GM23338 (cell line): ENCODE measurements around the gene NFKB1. TPM values are rescaled to one million over a fixed set of nuclear protein-coding genes. Genes with fewer than 3 reads are reported as not detected.

Experiments
- ATAC-seq: fragments of 200-7000 bp; cut with Tn5 transposase; 3 replicates; pipeline ENCODE4 v1.9.1; 2020
- DNase-seq: peaks from one replicate; pipeline ENCODE4 v3.0.0-alpha.2; 2015; ENCODE audit warnings: low spot score
- H2AFZ ChIP-seq: fragments of 200-600 bp; sonication (generic); 2 replicates; pipeline ENCODE4 v1.8.0; 2016; ENCODE audit warnings: antibody characterized with exemption, mild to moderate bottlenecking, moderate library complexity
- H3F3A ChIP-seq: fragments of 200-600 bp; sonication (generic); replicated peaks from 2 replicates; pipeline ENCODE4 v1.8.0; 2017; ENCODE audit warnings: antibody characterized with exemption, mixed run types, low read depth
- H3K27ac ChIP-seq: fragments of 200-600 bp; sonication (generic); 2 replicates; pipeline ENCODE4 v1.6.1; 2016; ENCODE audit warnings: low read depth
- H3K27me3 ChIP-seq: fragments of 200-600 bp; sonication (generic); 2 replicates; pipeline ENCODE4 v1.8.0; 2016; ENCODE audit warnings: mild to moderate bottlenecking, mixed run types, moderate library complexity; ENCODE audit not compliant: insufficient read depth
- H3K36me3 ChIP-seq: fragments of 200-600 bp; sonication (generic); 2 replicates; pipeline ENCODE4 v1.8.0; 2016; ENCODE audit warnings: mild to moderate bottlenecking; ENCODE audit not compliant: insufficient read depth
- H3K4me1 ChIP-seq: fragments of 200-600 bp; sonication (generic); 2 replicates; pipeline ENCODE4 v1.8.0; 2016; ENCODE audit warnings: mild to moderate bottlenecking, moderate library complexity; ENCODE audit not compliant: insufficient read depth
- H3K4me2 ChIP-seq: fragments of 200-600 bp; sonication (generic); 2 replicates; pipeline ENCODE4 v1.7.1; 2017; ENCODE audit warnings: mixed run types
- H3K4me3 ChIP-seq: fragments of 200-600 bp; sonication (generic); 2 replicates; pipeline ENCODE4 v1.6.1; 2016; ENCODE audit warnings: mixed run types
- H3K79me2 ChIP-seq: fragments of 200-600 bp; sonication (generic); replicated peaks from 2 replicates; pipeline ENCODE4 v1.8.0; 2017; ENCODE audit warnings: mild to moderate bottlenecking; ENCODE audit not compliant: insufficient read depth
- H3K9me2 ChIP-seq: fragments of 200-600 bp; sonication (generic); 2 replicates; pipeline ENCODE4 v1.8.0; 2017; ENCODE audit not compliant: insufficient read depth
- H4K20me1 ChIP-seq: fragments of 200-600 bp; sonication (generic); replicated peaks from 2 replicates; pipeline ENCODE4 v1.8.0; 2017; ENCODE audit warnings: mild to moderate bottlenecking; ENCODE audit not compliant: insufficient read depth
- H3K27ac Mint-ChIP-seq: 2 replicates; pipeline ENCODE4 v1.8.0; 2020; ENCODE audit warnings: inconsistent platforms, mild to moderate bottlenecking, moderate library complexity, mixed read lengths
- H3K27me3 Mint-ChIP-seq: 3 replicates; pipeline ENCODE4 v1.8.0; 2022; ENCODE audit warnings: low read depth, mild to moderate bottlenecking, moderate library complexity, mixed read lengths, inconsistent platforms; ENCODE audit not compliant: insufficient read depth, poor library complexity
- H3K36me3 Mint-ChIP-seq: 3 replicates; pipeline ENCODE4 v1.8.0; 2021; ENCODE audit warnings: low read depth, mild to moderate bottlenecking, inconsistent platforms, moderate library complexity, mixed read lengths
- H3K4me1 Mint-ChIP-seq: 3 replicates; pipeline ENCODE4 v1.8.0; 2020; ENCODE audit warnings: mild to moderate bottlenecking, inconsistent platforms, mixed read lengths
- H3K4me3 Mint-ChIP-seq: 3 replicates; pipeline ENCODE4 v1.8.0; 2021; ENCODE audit warnings: moderate library complexity, mild to moderate bottlenecking, inconsistent platforms, mixed read lengths
- H3K9me3 Mint-ChIP-seq: 3 replicates; pipeline ENCODE4 v1.8.0; 2020; ENCODE audit warnings: moderate library complexity, mild to moderate bottlenecking, inconsistent platforms, mixed read lengths
- CREB1 ChIP-seq: fragments of 250-450 bp; sonication (Bioruptor Pico); IDR thresholded peaks from 2 replicates; pipeline ENCODE4 v1.5.0; 2020; ENCODE audit warnings: low read depth, mild to moderate bottlenecking, moderate library complexity
- EZH2 ChIP-seq: fragments of 200-600 bp; sonication (generic); IDR thresholded peaks from one replicate; pipeline ENCODE4 v1.8.0; 2017; ENCODE audit warnings: antibody characterized with exemption, mild to moderate bottlenecking, low read depth; ENCODE audit not compliant: unreplicated experiment
- EZH2phosphoT487 ChIP-seq: fragments of 200-600 bp; sonication (generic); IDR thresholded peaks from one replicate; pipeline ENCODE4 v1.8.1; 2018; ENCODE audit warnings: antibody characterized with exemption; ENCODE audit not compliant: unreplicated experiment
- JUNB ChIP-seq: IDR thresholded peaks from one replicate; pipeline ENCODE4 v1.6.1; 2016; ENCODE audit warnings: antibody characterized with exemption; ENCODE audit not compliant: unreplicated experiment
- NANOG ChIP-seq: IDR thresholded peaks from 2 replicates; pipeline ENCODE4 v1.6.1; 2016; ENCODE audit warnings: antibody characterized with exemption, borderline replicate concordance
- POLR2AphosphoS5 ChIP-seq: IDR thresholded peaks from 2 replicates; pipeline ENCODE4 v1.6.1; 2016; ENCODE audit warnings: antibody characterized with exemption, low read depth
- STAT1 ChIP-seq: IDR thresholded peaks from one replicate; pipeline ENCODE4 v1.6.1; 2016; ENCODE audit warnings: antibody characterized with exemption; ENCODE audit not compliant: unreplicated experiment
- ZNF114 ChIP-seq: fragments of 250-450 bp; sonication (Bioruptor Pico); IDR thresholded peaks from 2 replicates; pipeline ENCODE4 v1.5.0; 2020; ENCODE audit warnings: mild to moderate bottlenecking, moderate library complexity
- ZNF331 ChIP-seq: fragments of 250-450 bp; sonication (Bioruptor Pico); IDR thresholded peaks from 2 replicates; pipeline ENCODE4 v1.5.0; 2020; ENCODE audit warnings: low read depth, mild to moderate bottlenecking, moderate library complexity
- polyA plus RNA-seq: library from polyadenylated mRNA; unstranded; fragments of >200 nt; fragmentation: Nextera tagmentation; extraction: Ambion mirVana; gene quantifications from 2 replicates; pipeline ENCODE4 v1.2.1, GENCODE V29; 2016
- total RNA-seq: library from RNA; depleted of rRNA; stranded (reverse); fragments of >200 nt; shearing (Covaris generic); gene quantifications from 2 replicates; pipeline ENCODE4 v1.2.3, GENCODE V29; 2014
- TF ChIP-seq, protein P1 (sequence below): IDR thresholded peaks from one replicate; pipeline ENCODE4 v1.6.1; 2018; ENCODE audit warnings: antibody characterized with exemption; ENCODE audit not compliant: unreplicated experiment
- TF ChIP-seq, protein P2 (sequence below): fragments of 250-450 bp; sonication (Bioruptor Pico); IDR thresholded peaks from 2 replicates; pipeline ENCODE4 v1.5.0; 2020; ENCODE audit warnings: mild to moderate bottlenecking, moderate library complexity
- TF ChIP-seq, protein P3 (sequence below): IDR thresholded peaks from 2 replicates; pipeline ENCODE4 v1.6.1; 2016; ENCODE audit warnings: antibody characterized with exemption
- TF ChIP-seq, protein P4 (sequence below), 2 experiments: fragments of 200-600 bp in 1 of 2; sonication (generic) in 1 of 2; conservative IDR thresholded peaks; 2 replicates each; pipeline versions ENCODE4 v1.5.1 to v1.6.1; 2016 to 2017; ENCODE audit warnings: antibody characterized with exemption in 2 of 2, low read depth in 2 of 2, mild to moderate bottlenecking in 2 of 2, moderate library complexity in 1 of 2

The NFKB1 gene
- total and polyA plus RNA-seq, 2 experiments from 2014 or later: 0.82 to 4.6 TPM

- H3F3A ChIP-seq: no peaks in the 10 kb centered on the region
- H3K4me1 ChIP-seq: peaks cover 12% of the 10 kb centered on the region; the same call in 1 of the 2 replicates
- no peak overlapping the region for H3K27ac ChIP-seq
- no peak overlapping the region for H3K4me2 ChIP-seq
- no peak for TF ChIP-seq ZNF331 (CRISPR knock-in tag)
- TF ChIP-seq JUNB: no peak
- TF ChIP-seq, protein P1, sequence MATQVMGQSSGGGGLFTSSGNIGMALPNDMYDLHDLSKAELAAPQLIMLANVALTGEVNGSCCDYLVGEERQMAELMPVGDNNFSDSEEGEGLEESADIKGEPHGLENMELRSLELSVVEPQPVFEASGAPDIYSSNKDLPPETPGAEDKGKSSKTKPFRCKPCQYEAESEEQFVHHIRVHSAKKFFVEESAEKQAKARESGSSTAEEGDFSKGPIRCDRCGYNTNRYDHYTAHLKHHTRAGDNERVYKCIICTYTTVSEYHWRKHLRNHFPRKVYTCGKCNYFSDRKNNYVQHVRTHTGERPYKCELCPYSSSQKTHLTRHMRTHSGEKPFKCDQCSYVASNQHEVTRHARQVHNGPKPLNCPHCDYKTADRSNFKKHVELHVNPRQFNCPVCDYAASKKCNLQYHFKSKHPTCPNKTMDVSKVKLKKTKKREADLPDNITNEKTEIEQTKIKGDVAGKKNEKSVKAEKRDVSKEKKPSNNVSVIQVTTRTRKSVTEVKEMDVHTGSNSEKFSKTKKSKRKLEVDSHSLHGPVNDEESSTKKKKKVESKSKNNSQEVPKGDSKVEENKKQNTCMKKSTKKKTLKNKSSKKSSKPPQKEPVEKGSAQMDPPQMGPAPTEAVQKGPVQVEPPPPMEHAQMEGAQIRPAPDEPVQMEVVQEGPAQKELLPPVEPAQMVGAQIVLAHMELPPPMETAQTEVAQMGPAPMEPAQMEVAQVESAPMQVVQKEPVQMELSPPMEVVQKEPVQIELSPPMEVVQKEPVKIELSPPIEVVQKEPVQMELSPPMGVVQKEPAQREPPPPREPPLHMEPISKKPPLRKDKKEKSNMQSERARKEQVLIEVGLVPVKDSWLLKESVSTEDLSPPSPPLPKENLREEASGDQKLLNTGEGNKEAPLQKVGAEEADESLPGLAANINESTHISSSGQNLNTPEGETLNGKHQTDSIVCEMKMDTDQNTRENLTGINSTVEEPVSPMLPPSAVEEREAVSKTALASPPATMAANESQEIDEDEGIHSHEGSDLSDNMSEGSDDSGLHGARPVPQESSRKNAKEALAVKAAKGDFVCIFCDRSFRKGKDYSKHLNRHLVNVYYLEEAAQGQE: no peak
- TF ChIP-seq, protein P2, sequence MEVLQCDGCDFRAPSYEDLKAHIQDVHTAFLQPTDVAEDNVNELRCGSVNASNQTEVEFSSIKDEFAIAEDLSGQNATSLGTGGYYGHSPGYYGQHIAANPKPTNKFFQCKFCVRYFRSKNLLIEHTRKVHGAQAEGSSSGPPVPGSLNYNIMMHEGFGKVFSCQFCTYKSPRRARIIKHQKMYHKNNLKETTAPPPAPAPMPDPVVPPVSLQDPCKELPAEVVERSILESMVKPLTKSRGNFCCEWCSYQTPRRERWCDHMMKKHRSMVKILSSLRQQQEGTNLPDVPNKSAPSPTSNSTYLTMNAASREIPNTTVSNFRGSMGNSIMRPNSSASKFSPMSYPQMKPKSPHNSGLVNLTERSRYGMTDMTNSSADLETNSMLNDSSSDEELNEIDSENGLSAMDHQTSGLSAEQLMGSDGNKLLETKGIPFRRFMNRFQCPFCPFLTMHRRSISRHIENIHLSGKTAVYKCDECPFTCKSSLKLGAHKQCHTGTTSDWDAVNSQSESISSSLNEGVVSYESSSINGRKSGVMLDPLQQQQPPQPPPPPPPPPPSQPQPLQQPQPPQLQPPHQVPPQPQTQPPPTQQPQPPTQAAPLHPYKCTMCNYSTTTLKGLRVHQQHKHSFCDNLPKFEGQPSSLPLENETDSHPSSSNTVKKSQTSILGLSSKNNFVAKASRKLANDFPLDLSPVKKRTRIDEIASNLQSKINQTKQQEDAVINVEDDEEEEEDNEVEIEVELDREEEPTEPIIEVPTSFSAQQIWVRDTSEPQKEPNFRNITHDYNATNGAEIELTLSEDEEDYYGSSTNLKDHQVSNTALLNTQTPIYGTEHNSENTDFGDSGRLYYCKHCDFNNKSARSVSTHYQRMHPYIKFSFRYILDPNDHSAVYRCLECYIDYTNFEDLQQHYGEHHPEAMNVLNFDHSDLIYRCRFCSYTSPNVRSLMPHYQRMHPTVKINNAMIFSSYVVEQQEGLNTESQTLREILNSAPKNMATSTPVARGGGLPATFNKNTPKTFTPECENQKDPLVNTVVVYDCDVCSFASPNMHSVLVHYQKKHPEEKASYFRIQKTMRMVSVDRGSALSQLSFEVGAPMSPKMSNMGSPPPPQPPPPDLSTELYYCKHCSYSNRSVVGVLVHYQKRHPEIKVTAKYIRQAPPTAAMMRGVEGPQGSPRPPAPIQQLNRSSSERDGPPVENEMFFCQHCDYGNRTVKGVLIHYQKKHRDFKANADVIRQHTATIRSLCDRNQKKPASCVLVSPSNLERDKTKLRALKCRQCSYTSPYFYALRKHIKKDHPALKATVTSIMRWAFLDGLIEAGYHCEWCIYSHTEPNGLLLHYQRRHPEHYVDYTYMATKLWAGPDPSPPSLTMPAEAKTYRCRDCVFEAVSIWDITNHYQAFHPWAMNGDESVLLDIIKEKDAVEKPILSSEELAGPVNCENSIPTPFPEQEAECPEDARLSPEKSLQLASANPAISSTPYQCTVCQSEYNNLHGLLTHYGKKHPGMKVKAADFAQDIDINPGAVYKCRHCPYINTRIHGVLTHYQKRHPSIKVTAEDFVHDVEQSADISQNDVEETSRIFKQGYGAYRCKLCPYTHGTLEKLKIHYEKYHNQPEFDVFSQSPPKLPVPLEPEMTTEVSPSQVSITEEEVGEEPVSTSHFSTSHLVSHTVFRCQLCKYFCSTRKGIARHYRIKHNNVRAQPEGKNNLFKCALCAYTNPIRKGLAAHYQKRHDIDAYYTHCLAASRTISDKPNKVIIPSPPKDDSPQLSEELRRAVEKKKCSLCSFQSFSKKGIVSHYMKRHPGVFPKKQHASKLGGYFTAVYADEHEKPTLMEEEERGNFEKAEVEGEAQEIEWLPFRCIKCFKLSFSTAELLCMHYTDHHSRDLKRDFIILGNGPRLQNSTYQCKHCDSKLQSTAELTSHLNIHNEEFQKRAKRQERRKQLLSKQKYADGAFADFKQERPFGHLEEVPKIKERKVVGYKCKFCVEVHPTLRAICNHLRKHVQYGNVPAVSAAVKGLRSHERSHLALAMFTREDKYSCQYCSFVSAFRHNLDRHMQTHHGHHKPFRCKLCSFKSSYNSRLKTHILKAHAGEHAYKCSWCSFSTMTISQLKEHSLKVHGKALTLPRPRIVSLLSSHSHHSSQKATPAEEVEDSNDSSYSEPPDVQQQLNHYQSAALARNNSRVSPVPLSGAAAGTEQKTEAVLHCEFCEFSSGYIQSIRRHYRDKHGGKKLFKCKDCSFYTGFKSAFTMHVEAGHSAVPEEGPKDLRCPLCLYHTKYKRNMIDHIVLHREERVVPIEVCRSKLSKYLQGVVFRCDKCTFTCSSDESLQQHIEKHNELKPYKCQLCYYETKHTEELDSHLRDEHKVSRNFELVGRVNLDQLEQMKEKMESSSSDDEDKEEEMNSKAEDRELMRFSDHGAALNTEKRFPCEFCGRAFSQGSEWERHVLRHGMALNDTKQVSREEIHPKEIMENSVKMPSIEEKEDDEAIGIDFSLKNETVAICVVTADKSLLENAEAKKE (CRISPR knock-in tag): no peak
- TF ChIP-seq STAT1: no peak
- TF ChIP-seq EZH2phosphoT487: no peak
- TF ChIP-seq CREB1 (CRISPR knock-in tag): no peak
- no peak for TF ChIP-seq POLR2AphosphoS5
- TF ChIP-seq, protein P3, sequence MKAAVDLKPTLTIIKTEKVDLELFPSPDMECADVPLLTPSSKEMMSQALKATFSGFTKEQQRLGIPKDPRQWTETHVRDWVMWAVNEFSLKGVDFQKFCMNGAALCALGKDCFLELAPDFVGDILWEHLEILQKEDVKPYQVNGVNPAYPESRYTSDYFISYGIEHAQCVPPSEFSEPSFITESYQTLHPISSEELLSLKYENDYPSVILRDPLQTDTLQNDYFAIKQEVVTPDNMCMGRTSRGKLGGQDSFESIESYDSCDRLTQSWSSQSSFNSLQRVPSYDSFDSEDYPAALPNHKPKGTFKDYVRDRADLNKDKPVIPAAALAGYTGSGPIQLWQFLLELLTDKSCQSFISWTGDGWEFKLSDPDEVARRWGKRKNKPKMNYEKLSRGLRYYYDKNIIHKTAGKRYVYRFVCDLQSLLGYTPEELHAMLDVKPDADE: no peak
- TF ChIP-seq NANOG: no peak
- no peak for TF ChIP-seq ZNF114 (CRISPR knock-in tag)
- TF ChIP-seq, protein P4, sequence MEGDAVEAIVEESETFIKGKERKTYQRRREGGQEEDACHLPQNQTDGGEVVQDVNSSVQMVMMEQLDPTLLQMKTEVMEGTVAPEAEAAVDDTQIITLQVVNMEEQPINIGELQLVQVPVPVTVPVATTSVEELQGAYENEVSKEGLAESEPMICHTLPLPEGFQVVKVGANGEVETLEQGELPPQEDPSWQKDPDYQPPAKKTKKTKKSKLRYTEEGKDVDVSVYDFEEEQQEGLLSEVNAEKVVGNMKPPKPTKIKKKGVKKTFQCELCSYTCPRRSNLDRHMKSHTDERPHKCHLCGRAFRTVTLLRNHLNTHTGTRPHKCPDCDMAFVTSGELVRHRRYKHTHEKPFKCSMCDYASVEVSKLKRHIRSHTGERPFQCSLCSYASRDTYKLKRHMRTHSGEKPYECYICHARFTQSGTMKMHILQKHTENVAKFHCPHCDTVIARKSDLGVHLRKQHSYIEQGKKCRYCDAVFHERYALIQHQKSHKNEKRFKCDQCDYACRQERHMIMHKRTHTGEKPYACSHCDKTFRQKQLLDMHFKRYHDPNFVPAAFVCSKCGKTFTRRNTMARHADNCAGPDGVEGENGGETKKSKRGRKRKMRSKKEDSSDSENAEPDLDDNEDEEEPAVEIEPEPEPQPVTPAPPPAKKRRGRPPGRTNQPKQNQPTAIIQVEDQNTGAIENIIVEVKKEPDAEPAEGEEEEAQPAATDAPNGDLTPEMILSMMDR (conservative IDR thresholded peaks at IDR 0.05; ENCODE audit: low read depth in 2 of 2): no peak
- no peak for TF ChIP-seq EZH2
- no peak for ATAC-seq
- Mint-ChIP-seq H3K4me1 (peaks cover 10% of the 10 kb centered on the region), H3K9me3 (no peaks in the 10 kb centered on the region), H3K27me3 (no peaks in the 10 kb centered on the region), H3K4me3 (no peak overlapping the region), H3K36me3 (no peaks in the 10 kb centered on the region), H3K27ac (0 out of 2 replicates have a peak overlapping the region, but pooled peaks have one; percentile 33)
- DNase-seq: no peak
- no peaks in the 10 kb centered on the region for H3K36me3 ChIP-seq
- no peaks in the 10 kb centered on the region for H3K27me3 ChIP-seq
- H3K79me2 ChIP-seq: no peaks in the 10 kb centered on the region
- no peak overlapping the region for H3K4me3 ChIP-seq
- no peak overlapping the region for H2AFZ ChIP-seq
- H4K20me1 ChIP-seq: no peaks in the 10 kb centered on the region
- no peaks in the 10 kb centered on the region for H3K9me2 ChIP-seq
Observed at GRCh38 chr4:102531462-102531861, 30.3 kb downstream of the NFKB1 start.
